HG02763 (cell line): Measurements from ENCODE around the gene SLC26A11.

Source experiments
- ATAC-seq: cut with Tn5 transposase; IDR thresholded peaks from one replicate; pipeline ENCODE4 v1.9.1; 2021; ENCODE audit warnings: mild to moderate bottlenecking, moderate library complexity; ENCODE audit not compliant: unreplicated experiment

SLC26A11 gene

DNA sequence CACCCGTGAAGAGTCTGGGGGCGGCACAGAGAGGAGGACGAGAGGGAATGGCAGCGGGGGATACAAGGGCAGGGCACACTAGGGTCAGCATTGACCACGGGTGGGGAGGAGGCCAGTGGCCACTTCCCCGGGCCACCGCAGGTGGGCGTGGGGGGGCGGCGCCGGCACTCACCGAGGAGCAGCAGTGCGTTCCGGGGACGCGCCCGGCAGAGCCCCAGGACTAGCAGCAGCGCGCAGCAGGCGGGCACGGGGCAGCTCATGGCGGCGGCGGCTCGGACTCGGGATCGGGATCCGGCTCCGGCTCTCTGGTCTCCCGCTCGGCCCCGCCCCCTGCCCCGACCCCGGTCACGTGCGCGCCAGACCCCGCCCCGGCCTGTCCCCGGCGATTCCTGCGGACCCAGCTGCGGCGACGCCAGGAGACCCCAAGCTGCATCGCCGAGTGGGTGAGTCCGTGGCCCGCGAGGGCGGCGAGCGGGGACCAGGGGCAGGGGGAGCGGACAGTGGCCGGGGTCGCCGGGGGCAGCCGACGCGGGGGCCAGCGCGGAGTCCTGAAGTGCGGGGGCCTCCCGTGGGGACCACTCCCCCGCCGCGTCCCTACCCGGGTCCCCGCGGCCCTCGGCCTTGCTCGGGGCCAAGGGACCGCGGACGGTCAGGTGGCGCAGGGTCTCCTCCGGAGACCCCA lies at the start of gene SLC26A11, which contains the start of gene SGSH:
TSS of gene SLC26A11 (plus strand) at position 374 of the 682 bp plus-strand sequence. CDS start 1,134 bp downstream, outside the sequence.
TSS of gene SGSH (minus strand) at position 280 of the 682 bp plus-strand sequence. CDS start at position 260, 20 bp downstream.
- peak; percentile 46 for ATAC-seq

- no peak for ATAC-seq
Observed at GRCh38 chr17:80171681-80172080, 48.5 kb upstream of the SLC26A11 start.

DNA sequence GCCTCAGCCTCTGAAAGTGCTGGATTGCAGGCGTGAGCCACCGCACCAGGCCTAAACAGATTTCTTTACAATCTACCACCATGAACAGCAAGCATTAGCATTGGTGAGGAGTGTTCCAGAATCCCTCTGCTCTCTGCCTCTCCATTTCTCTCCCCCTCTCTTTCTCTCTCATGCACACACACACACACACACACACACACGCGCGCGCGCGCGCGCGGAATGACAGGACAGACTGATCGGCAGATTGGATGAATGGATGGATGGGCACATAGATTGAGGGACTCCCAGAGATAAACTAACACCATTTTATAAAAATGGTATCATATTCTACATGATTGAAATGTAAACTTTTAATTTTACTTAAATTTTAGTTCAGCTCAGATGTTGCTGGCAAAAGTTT lies 47.1 kb upstream of the SLC26A11 start:
- ATAC-seq, result no peak

DNA sequence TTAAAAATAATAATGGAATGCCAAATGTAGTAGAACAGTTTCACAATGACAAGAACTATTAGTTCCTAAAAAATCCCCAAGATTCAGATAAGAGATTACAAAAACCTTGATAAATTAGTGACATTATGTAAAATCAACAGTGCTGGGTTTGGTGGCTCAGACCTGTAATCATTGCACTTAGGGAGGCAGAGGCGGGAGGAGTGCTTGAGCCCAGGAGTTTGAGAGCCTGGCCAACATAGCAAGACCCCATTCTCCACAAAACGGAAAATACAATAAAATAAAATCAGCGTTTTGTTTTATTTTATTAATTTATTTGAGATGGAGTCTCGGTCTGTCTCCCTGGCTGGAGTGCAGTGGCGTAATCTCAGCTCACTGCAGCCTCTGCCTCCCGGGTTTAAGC lies 46.3 kb upstream of the SLC26A11 start:
- no peak for ATAC-seq

- no peak for ATAC-seq
Observed at GRCh38 chr17:80176757-80177156, 43.5 kb upstream of the SLC26A11 start.

GRCh38 chr17:80177986-80178595 lies 42.1 kb upstream of the SLC26A11 start:
- ATAC-seq, result no peak

- ATAC-seq, result no peak
Observed at GRCh38 chr17:80180192-80180591, 40.0 kb upstream of the SLC26A11 start.

- no peak for ATAC-seq
Observed at GRCh38 chr17:80181431-80181830, 38.8 kb upstream of the SLC26A11 start.

DNA sequence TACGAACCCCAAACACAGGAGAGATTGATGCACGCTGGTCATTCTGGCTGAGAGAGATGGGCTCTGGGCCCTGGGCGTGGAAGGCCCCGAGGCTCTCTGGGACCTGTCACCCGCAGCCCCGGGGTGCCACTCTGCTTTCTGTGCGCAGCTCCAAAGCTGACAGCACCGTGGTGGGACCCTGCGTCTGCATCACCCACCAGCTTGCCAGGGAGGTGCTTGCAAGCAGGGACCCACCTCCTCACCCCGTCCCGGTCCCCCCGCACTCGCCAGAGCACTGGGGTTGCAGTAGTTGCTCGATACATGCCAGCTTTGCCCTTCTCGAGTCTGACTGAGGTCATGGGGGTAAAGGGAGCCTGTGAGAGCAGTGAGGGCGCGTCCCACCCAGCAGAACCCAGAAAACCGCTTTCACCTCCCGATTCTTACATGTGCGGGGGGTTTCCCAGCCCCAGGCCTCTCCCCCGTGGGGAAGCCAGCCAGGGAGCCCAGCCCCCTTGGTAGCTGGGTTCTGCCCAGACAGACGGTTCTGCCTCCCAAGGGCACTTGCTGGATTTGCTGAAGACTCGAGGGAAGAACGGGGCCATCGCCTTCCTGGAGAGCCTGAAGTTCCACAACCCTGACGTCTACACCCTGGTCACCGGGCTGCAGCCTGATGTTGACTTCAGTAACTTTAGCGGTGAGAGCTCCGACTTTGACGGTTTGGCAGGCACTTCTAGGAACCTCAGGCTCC lies 37.9 kb upstream of the SLC26A11 start:
- no peak for ATAC-seq

DNA sequence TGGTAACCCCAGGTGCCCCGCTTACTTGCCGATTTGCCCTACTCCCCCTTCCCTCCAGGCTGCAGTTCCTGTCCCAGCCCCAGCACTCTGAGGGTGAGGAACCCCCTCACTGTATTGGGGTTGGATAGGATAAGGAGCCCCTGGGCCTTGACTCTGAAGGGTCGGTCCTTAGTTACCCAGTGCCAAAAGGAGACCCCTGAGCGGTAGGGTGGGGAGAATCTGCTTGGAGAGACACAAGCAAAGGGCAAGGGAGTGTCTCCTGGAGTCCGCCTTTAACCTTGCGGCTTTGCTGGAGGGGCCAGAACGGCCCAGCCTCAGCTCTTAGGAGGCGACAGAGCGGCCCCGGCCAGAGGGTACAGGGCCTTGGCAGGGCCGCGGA lies 37.4 kb upstream of the SLC26A11 start:
- no peak for ATAC-seq

DNA sequence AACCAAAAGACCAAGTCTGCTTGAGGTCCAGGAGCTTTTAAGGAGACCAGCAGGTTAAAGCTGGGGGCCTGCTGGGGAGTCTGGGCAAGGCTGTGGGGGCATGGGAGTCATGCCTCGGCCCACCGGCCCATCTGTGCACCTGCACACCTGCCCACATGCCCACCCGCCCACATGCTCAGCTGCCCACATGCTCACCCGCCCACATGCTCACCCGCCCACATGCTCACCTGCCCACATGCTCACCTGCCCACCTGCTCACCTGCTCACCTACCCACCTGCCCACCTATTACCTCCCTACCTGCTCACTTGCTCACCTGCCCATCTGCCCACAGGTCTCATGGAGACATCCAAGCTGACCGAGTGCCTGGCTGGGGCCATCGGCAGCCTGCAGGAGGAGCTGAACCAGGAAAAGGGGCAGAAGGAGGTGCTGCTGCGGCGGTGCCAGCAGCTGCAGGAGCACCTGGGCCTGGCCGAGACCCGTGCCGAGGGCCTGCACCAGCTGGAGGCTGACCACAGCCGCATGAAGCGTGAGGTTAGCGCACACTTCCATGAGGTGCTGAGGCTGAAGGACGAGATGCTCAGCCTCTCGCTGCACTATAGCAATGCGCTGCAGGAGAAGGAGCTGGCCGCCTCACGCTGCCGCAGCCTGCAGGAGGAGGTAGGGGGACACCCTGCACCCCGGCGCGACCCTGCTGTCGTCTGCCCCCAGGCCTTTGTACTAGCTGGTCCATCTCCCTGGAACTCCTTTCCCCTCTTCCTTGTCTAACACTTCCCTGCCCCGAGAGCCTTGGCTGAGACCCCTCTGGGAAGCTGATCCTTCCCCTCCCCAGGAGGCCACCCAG lies 36.4 kb upstream of the SLC26A11 start:
- ATAC-seq, result no peak

DNA sequence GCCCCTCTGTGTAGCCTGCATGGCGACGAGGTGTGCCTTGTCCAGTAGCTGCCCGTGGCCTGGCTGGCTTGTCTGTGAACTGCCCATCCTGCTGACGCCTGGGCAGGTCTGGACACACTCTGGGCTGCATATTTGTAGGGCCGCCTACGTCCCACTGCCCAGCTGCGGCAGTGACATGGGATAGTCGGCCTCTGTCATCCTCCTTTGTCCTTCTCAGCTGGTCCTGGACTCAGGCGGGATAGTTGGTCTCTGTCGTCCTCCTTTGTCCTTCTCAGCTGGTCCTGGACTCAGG lies 35.9 kb upstream of the SLC26A11 start:
- no peak for ATAC-seq

GRCh38 chr17:80185968-80186367 lies 34.3 kb upstream of the SLC26A11 start:
- ATAC-seq, result no peak

GRCh38 chr17:80187090-80187489 lies 33.1 kb upstream of the SLC26A11 start:
- no peak for ATAC-seq

GRCh38 chr17:80187515-80187941 lies 32.7 kb upstream of the SLC26A11 start:
- ATAC-seq, result no peak

- ATAC-seq, result no peak
Observed at GRCh38 chr17:80189611-80190010, 30.6 kb upstream of the SLC26A11 start.

DNA sequence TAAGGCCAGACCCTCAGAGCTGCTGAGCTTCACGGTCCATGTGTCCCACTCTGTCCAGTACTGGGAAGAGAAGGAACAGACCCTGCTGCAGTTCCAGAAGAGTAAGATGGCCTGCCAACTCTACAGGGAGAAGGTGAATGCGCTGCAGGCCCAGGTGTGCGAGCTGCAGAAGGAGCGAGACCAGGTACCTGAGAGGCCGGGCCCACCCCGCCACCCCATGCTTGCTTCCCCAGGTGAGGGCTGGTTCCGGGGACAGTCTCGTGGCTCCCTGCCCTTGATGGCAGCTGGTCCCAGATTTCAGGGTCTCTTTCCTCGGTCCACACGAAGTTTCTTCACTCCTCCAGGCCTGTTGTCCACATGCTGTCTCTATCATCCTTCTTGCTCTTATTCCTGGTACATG lies 29.5 kb upstream of the SLC26A11 start:
- ATAC-seq, result no peak

DNA sequence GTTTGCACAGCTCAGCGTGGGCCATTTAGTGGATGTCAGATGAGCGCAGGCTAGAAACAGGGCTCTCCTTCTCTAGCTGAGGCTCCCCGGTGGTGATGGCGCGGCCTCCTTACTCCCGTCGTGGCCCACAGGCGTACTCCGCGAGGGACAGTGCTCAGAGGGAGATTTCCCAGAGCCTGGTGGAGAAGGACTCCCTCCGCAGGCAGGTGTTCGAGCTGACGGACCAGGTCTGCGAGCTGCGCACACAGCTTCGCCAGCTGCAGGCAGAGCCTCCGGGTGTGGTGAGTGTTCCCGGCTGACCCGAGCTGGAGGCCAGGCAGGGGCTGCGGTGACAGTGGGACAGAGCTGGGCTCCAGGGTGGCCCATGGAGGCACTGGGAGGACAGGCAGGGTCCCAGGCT lies 29.0 kb upstream of the SLC26A11 start:
- ATAC-seq, result no peak

DNA sequence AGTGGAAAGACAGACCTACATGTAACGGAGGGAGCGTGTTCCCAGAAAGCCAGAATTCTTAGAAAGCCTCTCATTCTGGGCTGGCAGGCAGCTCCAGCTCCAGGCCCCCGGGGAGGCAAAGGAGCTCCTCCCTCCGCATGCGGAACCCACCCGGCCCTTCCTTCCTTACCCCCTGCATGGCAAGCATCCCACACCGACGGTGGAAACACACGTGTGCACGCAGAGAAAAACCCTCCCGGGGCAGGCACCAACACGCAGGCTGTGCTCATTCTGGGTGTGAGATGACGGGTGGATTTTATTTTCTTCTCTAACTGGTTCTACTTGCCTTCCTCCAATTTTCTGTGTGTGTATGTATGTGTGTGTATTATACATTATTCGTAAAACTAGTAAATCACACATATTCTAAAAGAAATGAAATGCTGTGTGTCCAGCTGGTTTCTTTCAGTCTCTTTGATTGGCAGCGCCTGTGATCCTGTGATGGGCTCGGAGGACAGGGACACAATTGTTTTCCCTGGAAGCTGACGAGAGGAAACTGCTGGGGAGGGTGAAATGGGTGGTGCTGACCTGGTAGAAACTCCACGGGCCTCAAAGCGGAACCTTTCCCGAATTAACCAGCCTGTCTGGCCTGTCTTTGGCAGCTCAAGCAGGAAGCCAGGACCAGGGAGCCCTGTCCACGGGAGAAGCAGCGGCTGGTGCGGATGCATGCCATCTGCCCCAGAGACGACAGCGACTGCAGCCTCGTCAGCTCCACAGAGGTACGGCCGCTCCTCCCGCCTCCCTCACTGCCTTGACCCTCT lies 28.2 kb upstream of the SLC26A11 start:
- ATAC-seq, result no peak

DNA sequence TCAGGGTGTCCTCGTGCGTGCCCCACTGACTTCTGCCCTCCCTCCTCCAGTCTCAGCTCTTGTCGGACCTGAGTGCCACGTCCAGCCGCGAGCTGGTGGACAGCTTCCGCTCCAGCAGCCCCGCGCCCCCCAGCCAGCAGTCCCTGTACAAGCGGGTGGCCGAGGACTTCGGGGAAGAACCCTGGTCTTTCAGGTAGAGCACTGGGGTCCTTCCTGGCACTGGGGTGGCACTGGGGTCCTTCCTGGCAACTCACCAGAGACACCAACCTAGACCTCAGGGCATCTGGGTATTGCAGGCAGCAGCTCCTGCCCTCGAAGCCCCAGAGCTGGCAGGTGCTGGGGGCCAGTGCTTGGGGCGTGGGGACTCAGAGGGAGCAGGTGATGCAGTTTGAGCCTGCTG lies 25.1 kb upstream of the SLC26A11 start:
- ATAC-seq, result no peak
